Gastrocnemius medialis (tissue), 4 donors: ENCODE measurements around the gene COPS6.

Source experiments
- CTCF ChIP-seq, 5 experiments: fragments of 450-650 bp in 3 of 5; fragments of 200-600 bp in 2 of 5; sonication (generic) in 2 of 5; IDR thresholded peaks in 4 of 5; conservative IDR thresholded peaks in 1 of 5; 1 replicate in 4 of 5; 2 replicates in 1 of 5; pipeline ENCODE4 v1.5.1; 2016 to 2019; ENCODE audit warnings: antibody characterized with exemption in 5 of 5, mild to moderate bottlenecking in 3 of 5, moderate library complexity in 3 of 5
- POLR2A ChIP-seq, 2 donors: fragments of 450-650 bp; IDR thresholded peaks; one replicate each; pipeline ENCODE4 v1.6.1; 2017; ENCODE audit warnings: antibody characterized with exemption in 2 of 2, mild to moderate bottlenecking in 2 of 2, moderate library complexity in 2 of 2

GRCh38 chr7:100048680-100049079 is 40.1 kb upstream of the COPS6 start:
- TF ChIP-seq CTCF (IDR thresholded peaks at IDR 0.05 in 4 of 5, conservative IDR thresholded peaks at IDR 0.05 in 1 of 5): no peak
- no peak for TF ChIP-seq POLR2A (IDR thresholded peaks at IDR 0.05)
